Progenitor cell of endocrine pancreas (in vitro differentiated cells): ENCODE results near the gene CHST5. TPM values are rescaled to one million over a fixed set of nuclear protein-coding genes. Genes with fewer than 3 reads are reported as not detected.

Experiments
- DNase-seq: peaks from one replicate; pipeline ENCODE4 v3.0.0; 2021; ENCODE audit warnings: low spot score; ENCODE audit not compliant: unreplicated experiment
- H3K27ac Mint-ChIP-seq: 2 replicates; pipeline ENCODE4 v1.8.0; 2021; ENCODE audit warnings: mild to moderate bottlenecking, moderate library complexity, mixed read lengths
- H3K27me3 Mint-ChIP-seq: 2 replicates; pipeline ENCODE4 v1.8.0; 2021; ENCODE audit warnings: mixed read lengths
- H3K36me3 Mint-ChIP-seq: 2 replicates; pipeline ENCODE4 v1.8.0; 2022; ENCODE audit warnings: mixed read lengths; ENCODE audit not compliant: insufficient read depth
- H3K4me1 Mint-ChIP-seq: 2 replicates; pipeline ENCODE4 v1.8.0; 2021; ENCODE audit warnings: low read depth, mixed read lengths
- H3K4me3 Mint-ChIP-seq: 2 replicates; pipeline ENCODE4 v1.8.0; 2021; ENCODE audit warnings: low read depth, mild to moderate bottlenecking, moderate library complexity, mixed read lengths
- H3K9me3 Mint-ChIP-seq: 2 replicates; pipeline ENCODE4 v1.8.0; 2021; ENCODE audit warnings: low read depth, mixed read lengths
- total RNA-seq: library from RNA; stranded (reverse); gene quantifications from 2 replicates; pipeline ENCODE4 v1.2.1, GENCODE V29; 2021
- TF ChIP-seq, protein P1 (sequence below): fragments of 200-600 bp; sonication (generic); IDR thresholded peaks from one replicate; pipeline ENCODE4 v1.5.0; 2021; ENCODE audit warnings: antibody characterized with exemption, mild to moderate bottlenecking; ENCODE audit not compliant: unreplicated experiment

Gene CHST5
- total RNA-seq, 1 donor from 2014 or later = 0.93 TPM

DNA sequence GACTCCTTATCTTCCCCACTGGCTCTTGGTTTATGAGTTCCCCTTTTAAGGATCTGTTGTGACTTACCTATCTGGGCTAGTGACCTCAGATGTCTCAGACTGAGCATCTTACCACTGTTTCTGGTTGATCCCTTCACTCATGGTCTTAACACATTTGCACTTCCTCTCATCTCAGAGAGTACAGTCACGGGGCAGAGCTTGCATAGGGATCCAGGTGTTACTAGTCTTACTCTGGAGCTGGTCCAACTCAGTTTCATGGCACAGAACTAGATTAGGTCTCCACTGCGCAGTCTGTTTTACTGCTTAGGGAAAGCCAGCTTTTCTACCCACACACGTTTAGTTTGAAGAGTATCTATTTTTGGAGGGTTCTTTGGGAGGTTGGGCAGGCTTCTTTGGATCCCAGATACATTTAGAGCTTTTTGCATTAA is 40.5 kb upstream of the CHST5 start:
- no peak overlapping the region for H3K27ac Mint-ChIP-seq
- no peaks in the 10 kb centered on the region for H3K9me3 Mint-ChIP-seq
- no peak overlapping the region for H3K4me3 Mint-ChIP-seq
- no peak for DNase-seq
- no peaks in the 10 kb centered on the region for H3K27me3 Mint-ChIP-seq
- H3K4me1 Mint-ChIP-seq = peaks cover 2% of the 10 kb centered on the region
- peaks cover 24% of the 10 kb centered on the region for H3K36me3 Mint-ChIP-seq
- TF ChIP-seq, protein P1, sequence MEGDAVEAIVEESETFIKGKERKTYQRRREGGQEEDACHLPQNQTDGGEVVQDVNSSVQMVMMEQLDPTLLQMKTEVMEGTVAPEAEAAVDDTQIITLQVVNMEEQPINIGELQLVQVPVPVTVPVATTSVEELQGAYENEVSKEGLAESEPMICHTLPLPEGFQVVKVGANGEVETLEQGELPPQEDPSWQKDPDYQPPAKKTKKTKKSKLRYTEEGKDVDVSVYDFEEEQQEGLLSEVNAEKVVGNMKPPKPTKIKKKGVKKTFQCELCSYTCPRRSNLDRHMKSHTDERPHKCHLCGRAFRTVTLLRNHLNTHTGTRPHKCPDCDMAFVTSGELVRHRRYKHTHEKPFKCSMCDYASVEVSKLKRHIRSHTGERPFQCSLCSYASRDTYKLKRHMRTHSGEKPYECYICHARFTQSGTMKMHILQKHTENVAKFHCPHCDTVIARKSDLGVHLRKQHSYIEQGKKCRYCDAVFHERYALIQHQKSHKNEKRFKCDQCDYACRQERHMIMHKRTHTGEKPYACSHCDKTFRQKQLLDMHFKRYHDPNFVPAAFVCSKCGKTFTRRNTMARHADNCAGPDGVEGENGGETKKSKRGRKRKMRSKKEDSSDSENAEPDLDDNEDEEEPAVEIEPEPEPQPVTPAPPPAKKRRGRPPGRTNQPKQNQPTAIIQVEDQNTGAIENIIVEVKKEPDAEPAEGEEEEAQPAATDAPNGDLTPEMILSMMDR = no peak

DNA sequence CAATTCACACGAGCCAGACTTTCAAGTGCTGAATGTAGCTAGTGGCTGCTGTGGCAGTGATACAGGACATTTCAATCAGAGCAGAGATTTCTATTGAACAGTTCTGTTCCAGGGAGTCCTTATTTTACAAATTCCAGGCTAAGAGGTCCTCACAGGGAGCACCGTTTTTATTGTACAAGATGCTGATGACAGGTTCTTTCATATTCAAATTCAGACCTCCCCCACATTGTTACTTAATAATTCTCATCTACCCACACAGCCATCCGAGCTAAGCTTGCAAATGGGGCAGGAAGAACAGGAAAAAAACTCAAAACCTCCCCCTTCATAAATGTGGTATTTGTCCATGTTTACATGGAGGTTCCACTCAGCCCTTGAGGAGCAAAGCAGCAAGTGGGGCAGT is 40.0 kb upstream of the CHST5 start:
- Mint-ChIP-seq H3K36me3 (peaks cover 27% of the 10 kb centered on the region), H3K9me3 (no peaks in the 10 kb centered on the region), H3K27me3 (no peaks in the 10 kb centered on the region), H3K27ac (no peak overlapping the region), H3K4me3 (no peak overlapping the region), H3K4me1 (peaks cover 2% of the 10 kb centered on the region)
- TF ChIP-seq, protein P1 = no peak
- DNase-seq = no peak

DNA sequence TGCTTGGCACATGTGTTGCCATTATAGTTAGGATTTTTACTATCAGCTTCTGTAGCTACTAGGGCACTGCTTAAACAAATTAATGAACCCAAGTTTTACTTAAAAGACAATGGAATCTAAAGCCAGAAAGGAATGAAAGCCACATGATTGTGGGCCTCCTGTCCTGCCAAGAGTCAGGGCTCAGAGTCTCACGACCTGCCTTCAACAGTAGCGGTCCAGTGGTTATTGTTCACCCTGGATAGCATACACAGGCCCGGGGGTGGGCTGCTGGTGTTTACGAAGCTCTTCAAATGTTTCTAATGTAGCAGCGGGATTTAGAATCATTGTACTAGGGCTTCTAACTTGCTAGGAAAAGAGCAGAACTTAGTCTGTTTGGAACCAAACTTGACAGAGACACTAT is 38.0 kb upstream of the CHST5 start:
- DNase-seq = no peak
- H3K9me3 Mint-ChIP-seq = no peaks in the 10 kb centered on the region
- no peak overlapping the region for H3K4me3 Mint-ChIP-seq
- H3K27ac Mint-ChIP-seq = peak overlapping the region; percentile 71
- no peaks in the 10 kb centered on the region for H3K27me3 Mint-ChIP-seq
- no peaks in the 10 kb centered on the region for H3K4me1 Mint-ChIP-seq
- H3K36me3 Mint-ChIP-seq = peaks cover 20% of the 10 kb centered on the region
- TF ChIP-seq, protein P1 = no peak

DNA sequence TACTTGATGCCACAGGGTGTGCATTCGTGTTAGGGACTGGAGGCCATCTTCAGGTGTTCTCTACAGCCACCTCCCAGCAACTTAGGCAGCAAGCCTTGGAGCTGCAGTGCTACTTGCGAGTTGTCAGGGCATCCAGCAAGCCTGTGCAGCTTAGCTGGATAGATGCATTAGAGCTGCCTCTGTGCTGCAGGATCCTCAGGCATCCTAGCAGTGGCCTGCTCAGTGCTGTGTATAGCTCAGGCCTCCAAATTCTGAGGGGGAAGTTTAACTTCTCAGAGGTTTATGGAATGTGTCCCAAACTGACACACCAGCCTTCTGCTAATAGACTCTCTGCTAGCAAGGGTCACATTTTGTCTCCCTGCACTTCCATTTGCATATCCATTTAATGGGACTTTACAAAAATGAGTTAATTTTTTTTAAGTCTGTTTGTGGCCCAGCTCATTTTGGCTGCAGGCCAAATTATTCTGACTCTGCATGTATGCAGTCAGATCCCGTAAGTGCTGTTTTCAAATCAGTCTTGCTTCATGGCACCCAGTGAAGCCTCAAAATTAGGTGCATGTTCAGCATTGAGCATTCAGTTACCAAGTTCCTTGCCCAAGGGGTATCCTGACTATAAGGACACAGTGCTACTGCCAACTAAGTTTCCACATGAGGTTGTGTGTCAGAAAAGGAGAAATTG is 37.1 kb upstream of the CHST5 start:
- H3K9me3 Mint-ChIP-seq = no peaks in the 10 kb centered on the region
- H3K27ac Mint-ChIP-seq = no peak overlapping the region
- no peaks in the 10 kb centered on the region for H3K4me1 Mint-ChIP-seq
- no peak overlapping the region for H3K4me3 Mint-ChIP-seq
- no peaks in the 10 kb centered on the region for H3K27me3 Mint-ChIP-seq
- TF ChIP-seq, protein P1 = no peak
- H3K36me3 Mint-ChIP-seq = peaks cover 17% of the 10 kb centered on the region
- DNase-seq = no peak

DNA sequence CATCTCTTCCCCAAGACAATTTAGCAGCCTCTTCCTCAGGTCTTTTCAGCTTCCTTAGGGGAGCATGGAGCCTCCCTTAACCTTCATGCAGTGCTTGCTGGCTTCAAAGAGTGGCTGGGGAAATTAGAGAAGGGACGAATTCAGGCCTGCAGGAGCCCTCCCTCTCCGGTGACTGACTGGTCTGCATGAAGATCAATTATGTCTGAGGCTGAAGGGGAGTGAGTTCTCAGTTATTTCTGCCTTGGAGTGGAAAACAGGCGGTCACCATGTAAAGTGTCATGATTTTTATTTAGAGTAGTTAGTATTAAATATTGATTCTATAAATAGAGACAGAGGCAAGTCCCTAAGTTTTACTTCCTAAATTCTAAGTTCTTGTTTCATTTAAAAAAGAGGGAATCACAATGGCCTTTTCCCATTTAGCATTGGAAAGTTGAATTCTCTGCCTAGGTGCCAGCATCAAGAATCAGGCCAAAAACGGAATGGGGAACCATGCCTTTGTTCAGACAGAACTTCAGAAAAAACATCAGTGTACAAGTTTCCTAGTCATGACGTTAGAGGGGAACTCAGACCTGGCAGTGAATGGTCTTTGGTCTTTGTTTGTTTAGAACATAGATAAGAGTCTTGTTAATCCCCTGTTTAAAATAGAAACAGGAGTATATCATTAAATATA is 34.6 kb upstream of the CHST5 start:
- DNase-seq = no peak
- Mint-ChIP-seq H3K4me3 (no peak overlapping the region), H3K9me3 (no peaks in the 10 kb centered on the region), H3K4me1 (peaks cover 10% of the 10 kb centered on the region), H3K27me3 (no peaks in the 10 kb centered on the region), H3K36me3 (peaks cover 12% of the 10 kb centered on the region), H3K27ac (no peak overlapping the region)
- TF ChIP-seq, protein P1 = no peak
